HG02938 (cell line): ENCODE measurements around the gene MAMDC4.
"Not testable (repeated sequence)": the region's sequence is repeated elsewhere in the genome, so short reads cannot be mapped to it uniquely, and the experiment has no call there.

Experiments used
- ATAC-seq: cut with Tn5 transposase; IDR thresholded peaks from one replicate; pipeline ENCODE4 v1.9.1; 2021; ENCODE audit warnings: mild to moderate bottlenecking, moderate library complexity; ENCODE audit not compliant: unreplicated experiment

MAMDC4 gene

GRCh38 chr9:136824496-136825225 is 27.5 kb upstream of the MAMDC4 start:
- no peak for ATAC-seq

DNA sequence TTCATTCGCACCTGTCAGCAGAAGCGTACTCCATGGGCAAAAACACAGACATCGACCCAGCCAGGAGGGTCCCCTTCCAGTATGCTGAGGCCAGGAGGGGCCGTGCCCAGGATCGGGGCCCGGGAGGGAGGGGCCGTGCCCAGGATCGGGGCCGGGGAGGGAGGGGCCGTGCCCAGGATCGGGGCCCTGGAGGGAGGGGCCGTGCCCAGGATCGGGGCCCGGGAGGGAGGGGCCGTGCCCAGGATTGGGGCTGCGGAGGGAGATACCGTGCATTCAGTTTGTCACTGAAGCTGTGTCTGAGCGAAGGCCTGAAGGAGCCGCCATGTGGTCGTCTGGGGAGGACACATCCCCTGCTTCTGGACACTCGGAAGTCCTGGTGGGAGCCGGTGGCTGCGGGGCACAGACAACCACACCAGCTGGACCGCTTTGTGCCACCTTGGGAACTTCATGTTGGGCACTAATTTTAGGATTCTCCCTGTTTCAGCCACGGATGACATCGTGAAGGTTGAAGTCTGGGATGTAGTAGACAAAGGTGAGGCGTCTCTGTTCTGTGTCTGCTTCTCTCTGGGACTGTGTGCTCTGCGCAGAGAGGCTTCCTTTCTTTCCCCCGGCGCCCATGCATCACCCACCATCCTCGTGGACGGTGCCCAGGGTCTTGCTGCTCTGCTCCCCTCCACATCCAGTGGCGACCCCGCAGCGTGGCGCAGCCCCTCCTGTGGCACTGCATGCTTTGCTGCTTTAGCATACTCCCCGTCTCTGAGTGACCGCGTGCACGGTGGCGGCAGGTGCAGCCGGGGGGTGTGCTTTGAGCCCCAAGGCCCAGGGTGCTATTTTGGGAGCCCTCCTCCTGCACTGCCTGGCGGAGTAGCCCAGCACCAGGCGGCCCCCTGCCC is 26.6 kb upstream of the MAMDC4 start:
- ATAC-seq = no peak

- no peak for ATAC-seq
Measured at GRCh38 chr9:136826188-136826541, 26.0 kb upstream of the MAMDC4 start.

DNA sequence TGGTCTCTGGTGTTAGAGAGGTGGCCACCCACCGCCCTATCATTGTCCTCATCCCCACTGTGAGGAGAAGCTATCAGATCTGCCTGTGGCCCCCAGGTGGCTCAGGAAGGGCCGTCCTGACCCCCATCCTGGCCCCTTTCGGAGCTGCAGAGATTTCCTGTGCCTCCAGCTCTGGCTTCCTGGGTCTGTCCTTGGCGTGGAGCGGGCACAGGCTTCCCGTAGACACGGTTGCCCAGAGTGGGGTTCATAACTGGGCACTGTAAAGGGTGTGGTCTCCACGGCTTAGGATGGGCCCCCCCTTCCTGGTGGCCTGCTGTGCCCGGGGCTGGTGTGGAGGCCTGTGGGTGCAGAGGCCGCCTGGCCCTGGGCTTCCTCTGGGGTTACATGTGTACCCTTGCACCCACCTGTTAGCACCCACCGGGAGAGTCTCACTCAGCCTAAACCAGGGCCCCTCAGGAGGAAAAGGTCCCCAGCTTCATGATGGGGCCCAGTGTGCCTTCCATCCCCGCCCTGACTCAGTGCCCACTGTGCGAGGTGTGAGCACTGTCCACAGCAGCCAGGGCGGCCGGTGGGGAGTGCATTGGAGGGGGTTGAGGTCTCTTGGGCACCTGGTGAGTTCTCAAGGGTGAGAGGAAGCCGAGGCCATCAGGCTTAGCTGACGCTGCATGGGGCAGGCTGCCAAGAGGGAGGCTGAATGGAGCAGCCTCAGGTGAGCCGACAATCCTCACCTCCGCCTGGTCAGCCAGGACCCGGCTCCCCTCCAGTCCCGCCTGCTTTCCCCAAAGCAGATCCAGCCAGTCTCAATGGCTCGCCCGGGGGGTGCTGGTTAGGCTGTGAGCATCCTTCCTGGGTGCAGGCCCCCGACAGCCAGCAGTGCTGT is 25.2 kb upstream of the MAMDC4 start:
- no peak for ATAC-seq

GRCh38 chr9:136827794-136828473 is 24.2 kb upstream of the MAMDC4 start:
- no peak for ATAC-seq

- no peak for ATAC-seq
Measured at GRCh38 chr9:136828474-136829140, 23.5 kb upstream of the MAMDC4 start.

- no peak for ATAC-seq
Measured at GRCh38 chr9:136829412-136829811, 22.7 kb upstream of the MAMDC4 start.

DNA sequence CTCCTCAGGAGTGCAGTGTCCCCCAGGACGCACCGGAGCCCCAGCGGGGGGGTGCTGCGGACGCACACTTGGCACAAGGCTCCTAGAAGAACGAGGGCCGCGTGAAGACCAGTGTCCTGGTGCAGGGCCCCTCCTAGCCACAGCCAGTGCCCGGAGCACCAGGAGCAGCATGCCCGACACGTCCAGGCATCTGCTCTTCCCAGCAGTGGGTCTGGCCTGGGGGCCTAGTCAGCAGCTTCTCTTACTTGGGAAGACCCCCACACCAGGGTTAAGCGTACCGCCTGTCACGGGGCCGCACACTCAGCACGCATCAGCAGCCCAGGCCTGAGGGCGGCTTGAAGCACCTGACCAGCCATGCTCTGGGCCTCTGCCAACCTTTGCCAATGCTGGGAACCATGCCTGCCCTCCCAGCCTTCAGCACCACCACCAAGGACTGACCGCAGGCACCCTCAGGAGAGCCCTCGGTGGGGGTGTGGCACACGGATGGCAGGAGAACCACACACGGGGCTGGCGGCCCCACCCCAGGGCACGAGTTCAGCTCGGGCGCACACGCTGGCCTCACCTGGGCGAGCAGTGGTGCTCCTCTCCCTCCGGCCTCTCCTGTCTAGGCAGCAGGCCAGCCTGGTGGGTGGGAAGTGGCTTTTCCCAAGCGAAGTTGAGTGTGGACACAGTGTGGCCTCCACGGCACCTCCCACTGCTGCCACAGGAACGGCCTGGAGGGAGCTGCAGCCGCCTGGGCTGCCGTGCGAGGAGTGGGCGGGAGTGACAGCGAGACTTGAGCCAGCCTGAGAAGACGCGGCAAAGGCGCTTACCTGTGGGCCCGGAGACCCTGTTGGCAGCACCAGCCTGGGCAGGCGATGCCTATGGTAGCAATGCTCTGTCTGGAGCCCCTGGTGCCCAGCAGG is 21.9 kb upstream of the MAMDC4 start:
- no peak for ATAC-seq

GRCh38 chr9:136831002-136831719 is 21.0 kb upstream of the MAMDC4 start:
- no peak for ATAC-seq

DNA sequence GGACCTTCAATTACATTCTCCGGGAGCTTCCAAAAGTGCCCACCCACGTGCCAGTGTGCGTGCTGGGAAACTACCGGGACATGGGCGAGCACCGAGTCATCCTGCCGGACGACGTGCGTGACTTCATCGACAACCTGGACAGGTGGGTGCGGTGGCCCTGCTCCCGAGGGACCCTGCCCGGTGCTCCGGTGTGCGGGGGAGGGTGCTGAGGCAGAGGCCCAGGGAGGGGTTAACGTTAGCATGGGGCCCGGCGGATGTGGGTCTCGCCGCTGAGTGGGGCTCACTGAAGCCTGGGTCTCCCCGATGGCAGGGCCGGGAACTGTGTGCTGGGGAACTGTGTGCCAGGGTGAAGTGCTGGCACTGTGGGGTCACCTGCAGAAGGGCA is 20.4 kb upstream of the MAMDC4 start:
- ATAC-seq = no peak

- no peak for ATAC-seq
Measured at GRCh38 chr9:136832581-136832980, 19.6 kb upstream of the MAMDC4 start.

GRCh38 chr9:136833381-136834048 is 18.6 kb upstream of the MAMDC4 start:
- ATAC-seq = not testable (repeated sequence)

- no peak for ATAC-seq
Measured at GRCh38 chr9:136835162-136835931, 16.8 kb upstream of the MAMDC4 start.

DNA sequence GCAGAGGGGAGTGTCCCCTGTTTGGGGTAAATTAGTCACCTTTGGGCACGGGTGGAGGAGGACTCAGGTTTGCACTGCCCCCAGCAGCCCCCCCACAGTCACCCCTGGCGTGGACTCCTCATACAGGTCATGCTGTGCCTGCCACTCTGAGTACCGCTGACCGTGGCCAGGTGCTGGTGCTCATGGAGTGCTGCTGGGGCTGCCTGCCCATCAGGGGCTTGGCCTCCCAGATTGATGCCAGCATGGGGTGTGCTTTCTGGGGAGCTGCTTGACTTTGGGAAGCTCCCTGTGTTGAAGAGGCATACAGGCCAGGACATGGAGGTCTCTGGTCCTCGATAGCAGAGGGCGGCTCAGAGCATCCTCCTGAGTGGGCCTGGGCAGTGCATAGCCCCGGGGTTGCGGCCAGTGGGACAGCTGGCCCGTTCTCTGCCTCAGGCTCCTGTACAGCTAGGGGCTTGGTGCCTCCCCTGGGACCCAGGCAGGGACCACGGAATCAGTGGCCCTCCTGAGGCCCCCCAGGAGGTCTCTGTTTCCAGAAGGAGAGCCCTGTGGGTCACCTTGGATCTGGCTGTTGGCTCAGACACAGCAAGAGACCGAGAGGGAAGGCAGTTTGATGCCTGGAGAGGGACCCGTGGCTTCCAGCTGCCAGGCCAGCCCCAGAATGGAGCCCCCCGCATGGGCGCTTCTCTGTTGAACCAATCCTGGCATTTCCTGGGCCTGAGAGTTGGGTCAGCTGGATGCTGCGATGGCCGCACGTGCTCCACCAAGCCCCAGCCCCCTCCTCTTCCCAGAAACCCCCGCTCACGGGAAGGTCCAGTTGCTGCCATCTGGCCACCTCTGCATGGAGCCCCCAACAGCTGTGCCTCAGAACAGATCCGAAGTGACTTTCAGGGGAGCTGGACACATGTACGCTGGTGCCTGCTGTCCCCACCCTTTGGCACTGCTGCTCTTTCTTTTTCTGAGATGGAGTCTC is 15.9 kb upstream of the MAMDC4 start:
- no peak for ATAC-seq

GRCh38 chr9:136837146-136837855 is 14.8 kb upstream of the MAMDC4 start:
- ATAC-seq = no peak
